Loucy (cell line): Measurements from ENCODE around the gene ZDHHC11.
"Not testable (repeated sequence)": the region's sequence is repeated elsewhere in the genome, so short reads cannot be mapped to it uniquely, and the experiment has no call there.

ENCODE experiments used
- EZH2phosphoT487 ChIP-seq: fragments of 200-600 bp; IDR thresholded peaks from 2 replicates; pipeline ENCODE4 v1.6.1; 2018; ENCODE audit warnings: antibody characterized with exemption, mild to moderate bottlenecking, moderate library complexity, borderline replicate concordance
- TF ChIP-seq, protein P1 (sequence below): fragments of 200-600 bp; sonication (generic); conservative IDR thresholded peaks from 2 replicates; pipeline ENCODE4 v1.5.1; 2014; ENCODE audit warnings: mild to moderate bottlenecking, antibody characterized with exemption, low read length

- TF ChIP-seq, protein P1, sequence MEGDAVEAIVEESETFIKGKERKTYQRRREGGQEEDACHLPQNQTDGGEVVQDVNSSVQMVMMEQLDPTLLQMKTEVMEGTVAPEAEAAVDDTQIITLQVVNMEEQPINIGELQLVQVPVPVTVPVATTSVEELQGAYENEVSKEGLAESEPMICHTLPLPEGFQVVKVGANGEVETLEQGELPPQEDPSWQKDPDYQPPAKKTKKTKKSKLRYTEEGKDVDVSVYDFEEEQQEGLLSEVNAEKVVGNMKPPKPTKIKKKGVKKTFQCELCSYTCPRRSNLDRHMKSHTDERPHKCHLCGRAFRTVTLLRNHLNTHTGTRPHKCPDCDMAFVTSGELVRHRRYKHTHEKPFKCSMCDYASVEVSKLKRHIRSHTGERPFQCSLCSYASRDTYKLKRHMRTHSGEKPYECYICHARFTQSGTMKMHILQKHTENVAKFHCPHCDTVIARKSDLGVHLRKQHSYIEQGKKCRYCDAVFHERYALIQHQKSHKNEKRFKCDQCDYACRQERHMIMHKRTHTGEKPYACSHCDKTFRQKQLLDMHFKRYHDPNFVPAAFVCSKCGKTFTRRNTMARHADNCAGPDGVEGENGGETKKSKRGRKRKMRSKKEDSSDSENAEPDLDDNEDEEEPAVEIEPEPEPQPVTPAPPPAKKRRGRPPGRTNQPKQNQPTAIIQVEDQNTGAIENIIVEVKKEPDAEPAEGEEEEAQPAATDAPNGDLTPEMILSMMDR = not testable (repeated sequence)
- not testable (repeated sequence) for TF ChIP-seq EZH2phosphoT487
Observed at GRCh38 chr5:813575-813974, 37.2 kb downstream of the ZDHHC11 start.
